ENCODE data around the gene HABP4. TPM values are rescaled to one million over a fixed set of nuclear protein-coding genes. Genes with fewer than 3 reads are reported as not detected.

Gene HABP4
- polyA plus RNA-seq, 2 of the 4 experiments (the other 2 are of a cell fraction), result 12.4 to 12.8 TPM

DNA sequence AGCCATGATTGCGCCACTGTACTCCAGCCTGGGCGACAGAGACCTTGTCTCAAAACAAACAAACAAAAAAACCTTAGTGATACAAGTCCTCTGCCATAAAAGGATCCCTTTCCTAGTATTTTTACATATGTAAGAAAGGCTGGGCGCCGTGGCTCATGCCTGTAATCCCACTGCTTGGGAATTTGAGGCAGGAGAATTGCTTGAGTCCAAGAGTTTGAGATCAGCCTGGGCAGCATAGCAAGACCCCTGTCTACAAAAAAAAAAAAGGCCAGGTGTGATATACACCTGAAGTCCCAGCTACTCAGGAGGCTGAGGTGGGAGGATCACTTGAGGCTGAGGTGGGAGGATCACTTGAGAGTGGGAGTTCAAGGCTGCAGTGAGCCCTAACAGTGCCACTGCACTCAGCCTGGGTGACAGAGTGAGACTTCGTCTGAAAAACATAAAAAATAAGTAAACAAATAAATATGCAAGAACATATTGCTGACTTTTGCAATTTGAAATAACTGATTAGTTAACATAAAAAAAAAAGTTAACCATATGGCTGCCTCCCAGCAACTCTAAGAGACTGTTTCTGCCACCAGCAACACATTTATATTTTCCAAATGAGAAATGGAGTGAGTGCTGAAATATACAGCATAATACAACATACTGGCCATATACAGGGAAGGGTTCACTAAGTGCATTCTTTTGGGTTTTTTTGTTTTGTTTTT lies 38.7 kb upstream of the HABP4 start:
- no peak overlapping the region for H3K4me3 ChIP-seq
- ChIA-PET CTCF (interaction anchor here (0.6 kb wide), 1 partner anchor 137 kb away, joined by 5 read pairs; no protein-coding TSS in a partner anchor), POLR2A (no interaction called here)
- no peak overlapping the region for H3K27ac ChIP-seq
- H3K4me1 ChIP-seq, result peaks cover 19% of the 10 kb centered on the region; the same call in 2 of the 3 replicates
- no peak for FAIRE-seq
- TF ChIP-seq RFX5 (IDR thresholded peaks at IDR 0.05) (no peak), JUN (IDR thresholded peaks at IDR 0.05) (no peak), POLR2A (IDR thresholded peaks at IDR 0.05; ENCODE audit: low read length) (no peak), RARB (CRISPR knock-in tag; IDR thresholded peaks at IDR 0.05) (no peak), KDM1A (IDR thresholded peaks at IDR 0.05; ENCODE audit: low read depth) (no peak), MAFK (IDR thresholded peaks at IDR 0.05; ENCODE audit: partially characterized antibody) (peak; percentile 55), EHMT2 (IDR thresholded peaks at IDR 0.05; ENCODE audit: low read depth) (no peak), CHD2 (IDR thresholded peaks at IDR 0.05; ENCODE audit: low read length, partially characterized antibody) (no peak)
- H3K9me3 ChIP-seq, result no peaks in the 10 kb centered on the region
- 86% methylated on average over 5 of the region's 5 CpGs for WGBS (ENCODE audit: missing lambda C conversion rate)
- no peak overlapping the region for H3K4me2 ChIP-seq
- no peak for ATAC-seq
- no peak for DNase-seq (ENCODE audit: low read depth in 1 of 2, low spot score in 1 of 2)

GRCh38 chr9:96412174-96412913 lies 37.6 kb upstream of the HABP4 start:
- no peak for ATAC-seq
- TF ChIP-seq TP53 (CRISPR knock-in tag; IDR thresholded peaks at IDR 0.05) (no peak), BHLHE40 (IDR thresholded peaks at IDR 0.05; ENCODE audit: low read depth, low read length) (no peak), GATA3 (IDR thresholded peaks at IDR 0.05; ENCODE audit: borderline replicate concordance) (no peak), HOXA7 (CRISPR knock-in tag; IDR thresholded peaks at IDR 0.05) (no peak), MYC (IDR thresholded peaks at IDR 0.05; ENCODE audit: borderline replicate concordance, low read length) (no peak)
- TF ChIP-seq, protein P1, sequence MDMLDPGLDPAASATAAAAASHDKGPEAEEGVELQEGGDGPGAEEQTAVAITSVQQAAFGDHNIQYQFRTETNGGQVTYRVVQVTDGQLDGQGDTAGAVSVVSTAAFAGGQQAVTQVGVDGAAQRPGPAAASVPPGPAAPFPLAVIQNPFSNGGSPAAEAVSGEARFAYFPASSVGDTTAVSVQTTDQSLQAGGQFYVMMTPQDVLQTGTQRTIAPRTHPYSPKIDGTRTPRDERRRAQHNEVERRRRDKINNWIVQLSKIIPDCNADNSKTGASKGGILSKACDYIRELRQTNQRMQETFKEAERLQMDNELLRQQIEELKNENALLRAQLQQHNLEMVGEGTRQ (IDR thresholded peaks at IDR 0.05), result no peak
- TF ChIP-seq, protein P2, sequence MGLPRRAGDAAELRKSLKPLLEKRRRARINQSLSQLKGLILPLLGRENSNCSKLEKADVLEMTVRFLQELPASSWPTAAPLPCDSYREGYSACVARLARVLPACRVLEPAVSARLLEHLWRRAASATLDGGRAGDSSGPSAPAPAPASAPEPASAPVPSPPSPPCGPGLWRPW (IDR thresholded peaks at IDR 0.05), result no peak
- TF ChIP-seq, protein P3, sequence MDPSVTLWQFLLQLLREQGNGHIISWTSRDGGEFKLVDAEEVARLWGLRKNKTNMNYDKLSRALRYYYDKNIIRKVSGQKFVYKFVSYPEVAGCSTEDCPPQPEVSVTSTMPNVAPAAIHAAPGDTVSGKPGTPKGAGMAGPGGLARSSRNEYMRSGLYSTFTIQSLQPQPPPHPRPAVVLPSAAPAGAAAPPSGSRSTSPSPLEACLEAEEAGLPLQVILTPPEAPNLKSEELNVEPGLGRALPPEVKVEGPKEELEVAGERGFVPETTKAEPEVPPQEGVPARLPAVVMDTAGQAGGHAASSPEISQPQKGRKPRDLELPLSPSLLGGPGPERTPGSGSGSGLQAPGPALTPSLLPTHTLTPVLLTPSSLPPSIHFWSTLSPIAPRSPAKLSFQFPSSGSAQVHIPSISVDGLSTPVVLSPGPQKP (IDR thresholded peaks at IDR 0.05; ENCODE audit: low read depth, low read length), result no peak
- H3K4me3 ChIP-seq, result no peak overlapping the region
- H3K27ac ChIP-seq, result no peak overlapping the region
- POLR2A ChIA-PET, result interaction anchor here (0.6 kb wide), 1 partner anchor 26 kb away, joined by 3 read pairs; no protein-coding TSS in a partner anchor
- CTCF ChIA-PET, result interaction anchor here (0.6 to 1.7 kb wide), 3 partner anchors 31 to 89 kb away, joined by 3 read pairs; no protein-coding TSS in a partner anchor
- H3K4me2 ChIP-seq, result no peak overlapping the region
- no peak for FAIRE-seq
- 86% methylated on average over 8 of the region's 8 CpGs for WGBS (ENCODE audit: missing lambda C conversion rate)
- no peak for DNase-seq (ENCODE audit: low read depth in 1 of 2, low spot score in 1 of 2)
- H3K4me1 ChIP-seq, result peaks cover 21% of the 10 kb centered on the region; the same call in 2 of the 3 replicates
- H3K9me3 ChIP-seq, result no peaks in the 10 kb centered on the region

GRCh38 chr9:96413302-96414221 lies 36.4 kb upstream of the HABP4 start:
- no peak overlapping the region for H3K4me3 ChIP-seq
- no peaks in the 10 kb centered on the region for H3K9me3 ChIP-seq
- TF ChIP-seq FOSB (CRISPR knock-in tag; IDR thresholded peaks at IDR 0.05) (0 out of 2 replicates have a peak, but pooled peaks have one; percentile 15), MAFK (IDR thresholded peaks at IDR 0.05; ENCODE audit: partially characterized antibody) (peak; percentile 95), BHLHE40 (IDR thresholded peaks at IDR 0.05; ENCODE audit: low read depth, low read length) (no peak)
- ATAC-seq (no peak), DNase-seq (ENCODE audit: low read depth in 1 of 2, low spot score in 1 of 2) (no peak), FAIRE-seq (no peak)
- WGBS (ENCODE audit: missing lambda C conversion rate), result 78% methylated on average over 7 of the region's 7 CpGs
- POLR2A ChIA-PET, result interaction anchor here (0.8 kb wide), 1 partner anchor 69 kb away, joined by 4 read pairs; no protein-coding TSS in a partner anchor
- no peak overlapping the region for H3K4me2 ChIP-seq
- CTCF ChIA-PET, result interaction anchor here (1.1 to 1.8 kb wide), 4 partner anchors 36 to 181 kb away, joined by 3 to 7 read pairs (median 4); partner anchors contain the start of gene HABP4
- H3K27ac ChIP-seq, result 0 out of 6 replicates have a peak overlapping the region, but pooled peaks of 1 of the 2 experiments have one; percentile 6
- H3K4me1 ChIP-seq, result peaks cover 16% of the 10 kb centered on the region; the same call in 2 of the 3 replicates

Measured in A549 (cell line).